Type B pancreatic cell (in vitro differentiated cells): ENCODE measurements around the gene TRABD. TPM values are rescaled to one million over a fixed set of nuclear protein-coding genes. Genes with fewer than 3 reads are reported as not detected.

Experiments used
- DNase-seq: peaks from one replicate; pipeline ENCODE4 v3.0.0; 2021; ENCODE audit warnings: mixed read lengths; ENCODE audit not compliant: unreplicated experiment; ENCODE audit errors: extremely low spot score
- H3K27ac Mint-ChIP-seq: 2 replicates; pipeline ENCODE4 v1.8.0; 2021; ENCODE audit warnings: mild to moderate bottlenecking, mixed read lengths
- H3K27me3 Mint-ChIP-seq: 2 replicates; pipeline ENCODE4 v1.8.0; 2021; ENCODE audit warnings: mixed read lengths
- H3K36me3 Mint-ChIP-seq: 2 replicates; pipeline ENCODE4 v1.8.0; 2021; ENCODE audit warnings: mixed read lengths
- H3K4me1 Mint-ChIP-seq: one replicate; pipeline ENCODE4 v1.8.0; 2021; ENCODE audit warnings: mixed read lengths; ENCODE audit not compliant: unreplicated experiment
- H3K4me3 Mint-ChIP-seq: 2 replicates; pipeline ENCODE4 v1.8.0; 2021; ENCODE audit warnings: mild to moderate bottlenecking, mixed read lengths
- H3K9me3 Mint-ChIP-seq: 2 replicates; pipeline ENCODE4 v1.8.0; 2021; ENCODE audit warnings: mixed read lengths
- total RNA-seq: library from RNA; stranded (reverse); gene quantifications from 2 replicates; pipeline ENCODE4 v1.2.1, GENCODE V29; 2021; ENCODE audit warnings: low replicate concordance
- TF ChIP-seq, protein P1 (sequence below): fragments of 200-600 bp; sonication (generic); conservative IDR thresholded peaks from 2 replicates; pipeline ENCODE4 v1.5.0; 2021; ENCODE audit warnings: antibody characterized with exemption, mild to moderate bottlenecking

Gene TRABD
- total RNA-seq, 1 donor from 2014 or later, result 37.7 TPM

DNA sequence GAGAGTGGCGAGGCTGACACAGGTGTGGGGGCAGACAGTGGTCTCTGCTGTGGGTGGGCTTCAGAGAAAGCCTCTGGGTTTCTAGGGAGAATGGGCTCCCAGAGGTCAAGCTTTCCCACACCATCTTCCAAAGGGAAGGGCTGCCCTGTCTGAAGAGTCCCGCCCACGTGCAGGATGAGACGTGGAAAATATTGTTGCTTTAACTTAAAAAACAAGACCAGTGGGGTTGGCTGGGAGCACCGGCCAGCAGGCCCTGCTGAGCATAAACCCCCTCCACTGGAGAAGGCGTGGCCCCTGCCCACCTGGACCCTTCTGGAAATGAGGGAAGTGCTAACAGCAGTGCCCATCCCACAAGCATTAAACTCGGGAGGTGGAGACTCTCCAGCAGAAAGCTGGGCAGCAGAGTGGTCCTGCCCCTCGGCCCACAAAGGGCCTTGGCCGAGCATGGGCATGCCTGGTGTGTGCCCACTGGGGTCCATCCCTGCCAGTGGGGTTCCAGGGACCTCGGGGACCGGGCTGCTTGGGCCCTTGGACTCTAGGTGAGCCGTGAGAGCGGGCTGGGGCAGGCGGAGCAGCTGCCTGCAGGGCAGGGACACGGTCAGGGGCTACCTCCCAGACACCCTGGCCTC lies 30.5 kb downstream of the TRABD start:
- DNase-seq, result no peak
- Mint-ChIP-seq H3K36me3 (peaks cover 18% of the 10 kb centered on the region), H3K4me1 (no peaks in the 10 kb centered on the region), H3K4me3 (no peak overlapping the region), H3K9me3 (no peaks in the 10 kb centered on the region), H3K27ac (no peak overlapping the region), H3K27me3 (no peaks in the 10 kb centered on the region)
- TF ChIP-seq, protein P1, sequence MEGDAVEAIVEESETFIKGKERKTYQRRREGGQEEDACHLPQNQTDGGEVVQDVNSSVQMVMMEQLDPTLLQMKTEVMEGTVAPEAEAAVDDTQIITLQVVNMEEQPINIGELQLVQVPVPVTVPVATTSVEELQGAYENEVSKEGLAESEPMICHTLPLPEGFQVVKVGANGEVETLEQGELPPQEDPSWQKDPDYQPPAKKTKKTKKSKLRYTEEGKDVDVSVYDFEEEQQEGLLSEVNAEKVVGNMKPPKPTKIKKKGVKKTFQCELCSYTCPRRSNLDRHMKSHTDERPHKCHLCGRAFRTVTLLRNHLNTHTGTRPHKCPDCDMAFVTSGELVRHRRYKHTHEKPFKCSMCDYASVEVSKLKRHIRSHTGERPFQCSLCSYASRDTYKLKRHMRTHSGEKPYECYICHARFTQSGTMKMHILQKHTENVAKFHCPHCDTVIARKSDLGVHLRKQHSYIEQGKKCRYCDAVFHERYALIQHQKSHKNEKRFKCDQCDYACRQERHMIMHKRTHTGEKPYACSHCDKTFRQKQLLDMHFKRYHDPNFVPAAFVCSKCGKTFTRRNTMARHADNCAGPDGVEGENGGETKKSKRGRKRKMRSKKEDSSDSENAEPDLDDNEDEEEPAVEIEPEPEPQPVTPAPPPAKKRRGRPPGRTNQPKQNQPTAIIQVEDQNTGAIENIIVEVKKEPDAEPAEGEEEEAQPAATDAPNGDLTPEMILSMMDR, result no peak

DNA sequence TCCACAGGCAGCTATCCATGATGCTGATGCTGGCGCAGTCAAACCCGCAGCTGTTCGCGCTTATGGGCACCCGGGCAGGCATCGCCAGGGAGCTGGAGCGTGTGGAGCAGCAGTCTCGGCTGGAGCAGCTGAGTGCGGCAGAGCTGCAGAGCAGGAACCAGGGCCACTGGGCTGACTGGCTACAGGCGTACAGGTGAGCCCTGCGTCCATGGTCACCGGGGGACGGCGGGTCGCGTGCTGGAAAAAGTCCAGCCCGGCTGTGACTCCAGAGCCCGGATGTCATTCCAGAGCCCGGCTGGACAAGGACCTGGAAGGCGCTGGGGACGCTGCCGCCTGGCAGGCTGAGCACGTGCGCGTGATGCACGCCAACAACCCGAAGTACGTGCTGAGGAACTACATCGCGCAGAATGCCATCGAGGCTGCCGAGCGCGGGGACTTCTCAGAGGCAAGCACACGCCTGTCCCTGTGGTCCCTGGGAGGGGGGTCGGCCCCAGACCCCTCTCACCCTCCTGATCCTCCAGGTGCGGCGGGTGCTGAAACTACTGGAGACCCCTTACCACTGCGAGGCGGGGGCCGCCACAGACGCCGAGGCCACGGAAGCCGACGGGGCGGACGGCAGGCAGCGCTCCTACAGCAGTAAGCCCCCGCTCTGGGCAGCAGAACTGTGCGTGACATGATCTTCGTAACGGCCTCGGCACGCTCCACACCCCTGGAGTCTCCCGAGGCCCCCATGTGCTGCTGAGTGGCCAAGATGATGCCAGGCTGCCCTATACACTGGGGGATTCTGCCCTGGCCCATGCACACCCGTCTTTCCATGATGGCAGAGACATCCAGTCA lies 31.2 kb downstream of the TRABD start:
- TF ChIP-seq, protein P1, result no peak
- no peak overlapping the region for H3K27ac Mint-ChIP-seq
- no peak for DNase-seq
- peaks cover 18% of the 10 kb centered on the region for H3K36me3 Mint-ChIP-seq
- no peak overlapping the region for H3K4me3 Mint-ChIP-seq
- no peaks in the 10 kb centered on the region for H3K4me1 Mint-ChIP-seq
- no peaks in the 10 kb centered on the region for H3K9me3 Mint-ChIP-seq
- H3K27me3 Mint-ChIP-seq, result no peaks in the 10 kb centered on the region

DNA sequence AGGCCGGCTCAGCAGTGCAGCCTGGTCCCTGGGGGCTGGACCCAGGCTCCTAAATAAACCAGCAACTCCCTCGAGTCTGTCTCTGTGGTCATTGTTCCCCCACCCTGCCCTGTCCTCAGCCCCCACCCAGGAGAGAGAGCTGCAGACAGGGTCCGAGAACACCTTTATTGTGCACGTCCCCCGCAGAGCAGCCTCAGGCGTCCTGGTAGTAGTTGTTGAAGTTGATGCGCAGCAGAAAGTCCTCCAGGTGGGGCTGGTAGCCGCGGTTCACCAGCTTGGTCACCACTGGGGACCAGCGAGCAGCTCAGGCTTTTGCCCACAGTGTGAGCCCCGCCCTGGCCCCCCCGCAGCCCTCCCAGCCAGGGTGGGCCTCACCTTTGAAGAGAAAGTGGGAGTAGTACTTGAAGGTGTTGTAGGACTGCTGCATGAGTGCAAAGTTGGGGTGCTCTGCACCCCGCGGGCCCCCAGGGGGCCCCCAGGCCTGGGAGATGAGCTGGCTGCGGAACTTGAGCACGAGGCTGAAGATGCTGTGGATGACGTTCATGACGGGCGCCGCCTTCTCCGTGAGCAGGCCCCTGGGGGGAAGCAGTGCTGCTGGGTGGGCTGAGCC lies 31.9 kb downstream of the TRABD start:
- no peak overlapping the region for H3K27ac Mint-ChIP-seq
- H3K4me3 Mint-ChIP-seq, result no peak overlapping the region

DNA sequence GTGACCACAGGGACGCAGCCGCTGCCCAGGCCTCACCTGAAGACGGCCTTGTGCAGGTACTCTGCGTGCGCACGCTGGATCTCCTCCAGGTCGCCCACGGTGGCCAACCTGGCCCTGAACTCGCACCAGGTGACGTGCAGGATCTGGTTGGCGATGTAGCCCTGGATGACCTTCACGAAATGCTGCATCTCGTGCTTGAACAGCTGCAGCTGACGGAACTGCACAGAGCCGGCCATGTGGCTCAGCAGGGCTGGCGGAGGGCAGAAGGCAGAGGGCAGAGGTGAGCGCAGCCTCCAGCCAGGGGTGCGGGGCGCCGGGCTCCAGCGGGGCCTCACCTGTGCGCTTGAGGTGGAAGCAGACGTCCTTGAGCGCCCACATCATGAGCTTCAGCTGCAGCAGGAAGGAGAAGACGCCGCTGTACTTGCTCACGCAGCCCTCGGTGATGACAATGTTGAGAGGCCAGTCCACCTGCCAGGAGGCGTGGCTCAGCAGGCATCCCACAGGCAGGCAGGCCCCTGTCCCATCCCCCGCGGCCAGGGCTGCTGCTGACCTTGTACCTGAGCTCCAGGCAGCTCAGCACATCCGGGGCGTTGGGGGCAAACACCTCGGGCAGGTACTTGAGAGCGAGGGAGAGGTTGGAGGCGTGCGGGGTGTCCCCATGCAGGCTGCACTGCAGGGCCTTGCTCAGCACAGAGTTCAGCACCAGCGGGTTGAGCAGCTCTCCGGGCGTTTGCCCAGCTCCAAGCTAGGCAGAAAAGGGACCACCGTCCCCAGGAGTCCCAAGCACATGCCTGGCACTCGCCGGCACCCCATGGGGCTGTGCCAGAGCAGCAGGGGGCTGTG lies 32.7 kb downstream of the TRABD start:
- Mint-ChIP-seq H3K27me3 (no peaks in the 10 kb centered on the region), H3K4me1 (no peaks in the 10 kb centered on the region), H3K27ac (no peak overlapping the region), H3K9me3 (no peaks in the 10 kb centered on the region), H3K4me3 (no peak overlapping the region), H3K36me3 (peaks cover 7% of the 10 kb centered on the region)
- TF ChIP-seq, protein P1, result no peak
- no peak for DNase-seq

More for the DNA sequence above, 31.9 kb downstream of the TRABD start:
- H3K9me3 Mint-ChIP-seq, result no peaks in the 10 kb centered on the region
- H3K36me3 Mint-ChIP-seq, result peaks cover 14% of the 10 kb centered on the region
- no peaks in the 10 kb centered on the region for H3K4me1 Mint-ChIP-seq
- no peak for DNase-seq
- no peaks in the 10 kb centered on the region for H3K27me3 Mint-ChIP-seq
- TF ChIP-seq, protein P1, result no peak

DNA sequence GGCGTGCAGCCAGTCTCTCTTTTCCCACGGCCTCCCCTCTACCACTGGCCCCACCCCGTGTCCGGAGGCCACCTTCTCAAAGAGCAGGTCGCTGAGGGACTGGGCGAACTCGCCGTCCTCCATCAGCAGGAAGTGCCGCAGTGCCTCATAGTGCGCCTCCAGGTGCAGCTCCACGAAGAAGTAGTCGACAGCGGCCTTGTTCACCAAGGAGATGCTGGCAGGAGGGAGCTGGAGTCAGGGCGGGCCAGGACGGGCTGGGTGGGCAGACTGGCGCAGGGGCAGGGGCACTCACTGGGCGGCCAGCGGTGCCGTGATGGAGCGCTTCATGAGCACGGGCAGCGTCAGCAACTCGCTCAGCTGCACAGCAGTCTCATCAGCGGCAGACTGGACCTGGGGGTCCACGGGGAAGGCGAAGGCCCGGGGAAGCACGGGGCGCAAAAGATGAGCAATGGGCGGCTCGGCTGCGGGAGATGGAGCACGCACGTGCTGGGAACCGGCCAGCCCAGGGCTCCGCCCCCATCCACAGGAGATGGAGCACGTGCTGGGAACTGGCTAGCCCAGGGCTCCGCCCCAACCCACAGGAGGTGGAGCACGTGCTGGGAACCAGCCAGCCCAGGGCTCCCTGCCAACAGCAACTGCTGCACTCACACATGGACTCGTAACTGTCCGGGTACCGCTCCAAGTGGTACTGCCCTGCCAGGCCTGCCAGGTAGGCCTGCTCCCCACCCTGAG lies 33.4 kb downstream of the TRABD start:
- no peak for DNase-seq
- Mint-ChIP-seq H3K4me3 (no peak overlapping the region), H3K9me3 (no peaks in the 10 kb centered on the region), H3K36me3 (peaks cover 5% of the 10 kb centered on the region), H3K27me3 (no peaks in the 10 kb centered on the region), H3K27ac (no peak overlapping the region), H3K4me1 (no peaks in the 10 kb centered on the region)
- TF ChIP-seq, protein P1, result no peak
